Suprapubic skin (tissue), 3 donors: Measurements from ENCODE around the gene DEFB110.

Experiments
- CTCF ChIP-seq, 2 donors: fragments of 200-600 bp in 1 of 2; fragments of 450-650 bp in 1 of 2; sonication (generic) in 1 of 2; IDR thresholded peaks; one replicate each; pipeline ENCODE4 v1.5.1; 2016 to 2019; ENCODE audit warnings: antibody characterized with exemption in 2 of 2, mild to moderate bottlenecking in 1 of 2, moderate library complexity in 1 of 2
- EP300 ChIP-seq: sonication (generic); formaldehyde crosslinking; IDR thresholded peaks from one replicate; pipeline ENCODE4 v1.6.1; 2017; ENCODE audit warnings: antibody characterized with exemption
- POLR2A ChIP-seq, 2 donors: fragments of 450-650 bp; IDR thresholded peaks; one replicate each; pipeline ENCODE4 v1.6.1; 2017; ENCODE audit warnings: antibody characterized with exemption in 2 of 2, mild to moderate bottlenecking in 2 of 2, moderate library complexity in 2 of 2

DNA sequence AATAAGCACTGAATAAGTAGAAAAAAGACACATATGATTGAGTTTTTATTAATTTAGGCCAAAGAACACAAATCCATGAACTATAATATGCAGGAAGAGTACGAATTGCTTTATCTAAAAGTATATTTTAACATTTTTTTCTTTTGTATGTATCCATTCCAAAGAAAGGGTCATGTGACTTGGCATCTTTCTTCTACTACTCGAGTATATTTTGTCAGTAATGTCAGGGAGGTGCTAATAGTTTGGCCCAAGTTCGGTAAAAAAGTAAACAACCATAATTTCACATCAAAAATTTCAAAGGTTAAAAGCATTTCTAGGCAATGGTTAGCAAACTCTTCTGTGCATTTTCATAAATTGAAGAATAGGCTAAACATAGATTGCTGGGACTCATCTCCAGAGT is 18.7 kb downstream of the DEFB110 start:
- TF ChIP-seq CTCF (IDR thresholded peaks at IDR 0.05) (no peak), POLR2A (IDR thresholded peaks at IDR 0.05) (no peak), EP300 (no peak)
